IMR-90 (cell line): ENCODE data around the gene CSAD.

Experiments used
- CEBPB ChIP-seq: IDR thresholded peaks from 2 replicates; pipeline ENCODE4 v1.6.1; 2012; ENCODE audit warnings: low read depth, low read length, improper control_type of control experiment
- CTCF ChIP-seq: conservative IDR thresholded peaks from 2 replicates; pipeline ENCODE4 v1.5.1; 2012; ENCODE audit warnings: mild to moderate bottlenecking, low read depth, low read length, improper control_type of control experiment

GRCh38 chr12:53214221-53214620 lies 33.5 kb upstream of the CSAD start:
- TF ChIP-seq CTCF (no peak), CEBPB (no peak)
